ENCODE data around the gene CLSTN3.

GRCh38 chr12:7093892-7094291 is 36.3 kb upstream of the CLSTN3 start:
- TF ChIP-seq CTCF (IDR thresholded peaks at IDR 0.05; ENCODE audit: low read length) (no peak), EZH2phosphoT487 (IDR thresholded peaks at IDR 0.05; ENCODE audit: low read length) (no peak)
